Gastrocnemius medialis (tissue), 4 donors: Measurements from ENCODE around the gene TIAL1.

ENCODE experiments used
- POLR2A ChIP-seq, 2 donors: fragments of 450-650 bp; IDR thresholded peaks; one replicate each; pipeline ENCODE4 v1.6.1; 2017; ENCODE audit warnings: antibody characterized with exemption in 2 of 2, mild to moderate bottlenecking in 2 of 2, moderate library complexity in 2 of 2
- TF ChIP-seq, protein P1 (sequence below), 5 experiments: fragments of 450-650 bp in 3 of 5; fragments of 200-600 bp in 2 of 5; sonication (generic) in 2 of 5; IDR thresholded peaks in 4 of 5; conservative IDR thresholded peaks in 1 of 5; 1 replicate in 4 of 5; 2 replicates in 1 of 5; pipeline ENCODE4 v1.5.1; 2016 to 2019; ENCODE audit warnings: antibody characterized with exemption in 5 of 5, mild to moderate bottlenecking in 3 of 5, moderate library complexity in 3 of 5

DNA sequence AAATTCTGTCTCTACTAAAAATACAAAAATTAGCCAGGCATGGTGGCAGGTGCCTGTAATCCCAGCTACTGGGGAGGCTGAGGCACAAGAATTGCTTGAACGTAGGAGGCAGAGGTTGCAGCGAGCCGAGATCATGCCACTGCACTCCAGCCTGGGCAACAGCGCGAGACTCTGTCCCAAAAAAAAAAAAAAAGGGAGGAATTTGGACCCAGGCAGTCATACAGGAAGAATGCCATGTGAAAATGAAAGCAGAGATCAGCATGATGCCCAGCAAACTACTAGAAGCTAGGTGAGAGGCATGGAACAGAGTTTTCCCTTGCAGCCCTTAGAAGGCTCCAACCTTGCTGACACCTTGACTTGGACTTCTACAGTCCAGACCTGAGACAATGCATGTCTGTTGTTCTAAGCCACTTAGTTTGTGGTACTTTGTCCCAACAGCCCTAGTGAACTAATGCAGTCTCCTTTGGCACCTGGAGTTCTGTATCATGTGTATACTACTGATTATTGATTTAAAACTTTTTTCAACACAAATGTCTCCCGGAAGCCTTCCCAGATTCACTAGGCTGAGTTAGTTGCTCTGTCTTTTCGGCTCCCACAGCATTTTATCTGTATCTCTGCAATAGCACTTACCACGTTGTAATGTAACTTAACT lies 44.2 kb upstream of the TIAL1 start:
- TF ChIP-seq, protein P1, sequence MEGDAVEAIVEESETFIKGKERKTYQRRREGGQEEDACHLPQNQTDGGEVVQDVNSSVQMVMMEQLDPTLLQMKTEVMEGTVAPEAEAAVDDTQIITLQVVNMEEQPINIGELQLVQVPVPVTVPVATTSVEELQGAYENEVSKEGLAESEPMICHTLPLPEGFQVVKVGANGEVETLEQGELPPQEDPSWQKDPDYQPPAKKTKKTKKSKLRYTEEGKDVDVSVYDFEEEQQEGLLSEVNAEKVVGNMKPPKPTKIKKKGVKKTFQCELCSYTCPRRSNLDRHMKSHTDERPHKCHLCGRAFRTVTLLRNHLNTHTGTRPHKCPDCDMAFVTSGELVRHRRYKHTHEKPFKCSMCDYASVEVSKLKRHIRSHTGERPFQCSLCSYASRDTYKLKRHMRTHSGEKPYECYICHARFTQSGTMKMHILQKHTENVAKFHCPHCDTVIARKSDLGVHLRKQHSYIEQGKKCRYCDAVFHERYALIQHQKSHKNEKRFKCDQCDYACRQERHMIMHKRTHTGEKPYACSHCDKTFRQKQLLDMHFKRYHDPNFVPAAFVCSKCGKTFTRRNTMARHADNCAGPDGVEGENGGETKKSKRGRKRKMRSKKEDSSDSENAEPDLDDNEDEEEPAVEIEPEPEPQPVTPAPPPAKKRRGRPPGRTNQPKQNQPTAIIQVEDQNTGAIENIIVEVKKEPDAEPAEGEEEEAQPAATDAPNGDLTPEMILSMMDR (IDR thresholded peaks at IDR 0.05 in 4 of 5, conservative IDR thresholded peaks at IDR 0.05 in 1 of 5), result no peak
- no peak for TF ChIP-seq POLR2A (IDR thresholded peaks at IDR 0.05)
